Measurements from ENCODE around the gene APOO.

GRCh38 chrX:23817979-23818336 is 89.8 kb downstream of the APOO start:
- TF ChIP-seq CTCF (IDR thresholded peaks at IDR 0.05 in 8 of 11, conservative IDR thresholded peaks at IDR 0.05 in 3 of 11) (no peak), POLR2A (IDR thresholded peaks at IDR 0.05) (no peak), POLR2AphosphoS5 (IDR thresholded peaks at IDR 0.05) (no peak)

Measured in spleen (tissue), 7 donors.